ENCODE data around the gene ITPRID1. TPM values are rescaled to one million over a fixed set of nuclear protein-coding genes. Genes with fewer than 3 reads are reported as not detected.

Gene ITPRID1
- total RNA-seq, 1 experiment from 2014 or later: 0.24 TPM

DNA sequence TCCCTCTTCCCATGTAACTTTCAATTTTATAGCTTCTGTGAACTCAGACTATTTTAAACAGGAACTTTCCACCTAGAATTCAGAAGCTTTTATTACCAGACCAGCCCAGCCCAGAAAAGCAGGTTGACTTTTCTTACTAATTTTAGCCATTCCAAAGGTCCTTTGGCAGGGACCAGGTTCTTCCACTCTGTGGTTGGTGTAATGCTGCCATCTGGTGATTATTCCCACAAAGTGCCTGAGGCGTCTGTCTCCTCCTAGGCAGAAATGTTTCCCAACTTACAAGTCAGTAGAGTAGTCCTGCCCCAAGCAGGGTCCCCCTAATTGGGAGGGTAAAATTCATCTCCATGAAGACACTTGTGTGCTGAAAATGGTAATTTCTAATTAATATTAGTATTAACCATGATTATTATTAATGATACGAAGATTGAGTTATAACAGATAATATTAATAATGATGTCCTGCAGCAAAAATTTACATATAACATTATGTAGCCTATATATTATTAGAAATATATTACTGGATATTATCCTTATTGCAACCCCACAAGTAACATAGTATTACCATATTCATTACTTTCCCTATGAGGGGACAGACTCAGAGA, 120.1 kb downstream of the ITPRID1 start:
- Histone ChIP-seq H3K36me3 (replicated peaks; ENCODE audit: control insufficient read depth, insufficient read depth, low read length) (no peaks in the 10 kb centered on the region), H3K4me3 (ENCODE audit: insufficient read depth, low read depth, low read length) (no peak overlapping the region), H3K27me3 (ENCODE audit: control insufficient read depth, insufficient read depth, low read length) (no peaks in the 10 kb centered on the region)
- DNase-seq: peak; percentile 66

GRCh38 chr7:31640381-31640780, 126.5 kb downstream of the ITPRID1 start:
- Histone ChIP-seq H3K4me3 (ENCODE audit: insufficient read depth, low read depth, low read length) (no peak overlapping the region), H3K36me3 (replicated peaks; ENCODE audit: control insufficient read depth, insufficient read depth, low read length) (no peaks in the 10 kb centered on the region), H3K27me3 (ENCODE audit: control insufficient read depth, insufficient read depth, low read length) (no peaks in the 10 kb centered on the region)
- no peak for DNase-seq

DNA sequence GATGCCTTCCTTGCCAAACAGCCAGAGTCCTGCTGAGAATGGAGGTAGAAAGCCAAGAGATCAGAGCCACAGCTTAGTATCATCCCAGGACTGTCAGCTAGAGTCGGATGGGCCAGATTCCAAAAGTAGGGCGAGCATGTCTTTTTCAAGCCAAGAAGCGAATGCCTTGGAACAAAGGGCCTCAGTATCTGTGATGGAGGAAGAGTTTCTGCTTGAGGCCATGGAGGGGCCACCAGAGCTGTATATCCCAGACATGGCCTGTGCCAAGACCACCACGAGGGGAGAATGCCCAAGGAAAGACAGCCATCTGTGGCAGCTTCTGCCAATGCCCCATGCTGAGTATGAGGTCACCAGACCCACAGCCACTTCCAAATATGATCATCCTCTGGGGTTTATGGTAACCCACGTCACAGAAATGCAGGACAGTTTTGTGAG, 128.8 kb downstream of the ITPRID1 start:
- Histone ChIP-seq H3K27me3 (ENCODE audit: control insufficient read depth, insufficient read depth, low read length) (no peaks in the 10 kb centered on the region), H3K4me3 (ENCODE audit: insufficient read depth, low read depth, low read length) (no peak overlapping the region), H3K36me3 (replicated peaks; ENCODE audit: control insufficient read depth, insufficient read depth, low read length) (no peaks in the 10 kb centered on the region)
- no peak for DNase-seq

GRCh38 chr7:31646942-31647341, 133.1 kb downstream of the ITPRID1 start:
- Histone ChIP-seq H3K4me3 (ENCODE audit: insufficient read depth, low read depth, low read length) (no peak overlapping the region), H3K27me3 (ENCODE audit: control insufficient read depth, insufficient read depth, low read length) (no peaks in the 10 kb centered on the region), H3K36me3 (replicated peaks; ENCODE audit: control insufficient read depth, insufficient read depth, low read length) (no peaks in the 10 kb centered on the region)
- DNase-seq: no peak

DNA sequence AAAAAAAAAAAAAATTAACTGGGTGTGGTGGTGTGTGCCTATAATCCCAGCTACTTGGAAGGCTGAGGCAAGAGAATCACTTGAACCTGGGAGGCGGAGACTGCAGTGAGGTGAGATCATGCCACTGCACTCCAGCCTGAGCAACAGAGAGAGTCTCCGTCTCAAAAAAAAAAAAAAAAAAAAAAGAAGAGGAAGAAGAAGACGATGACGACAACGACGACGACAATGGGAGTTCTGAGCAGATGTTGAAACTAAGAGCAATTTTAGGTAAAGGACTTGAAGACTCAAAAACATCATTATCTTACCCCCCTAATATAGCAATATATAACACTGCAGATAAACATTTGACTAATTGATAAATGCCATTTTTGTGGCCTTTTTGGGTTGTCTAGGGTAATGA, 133.6 kb downstream of the ITPRID1 start:
- no peak for DNase-seq
- Histone ChIP-seq H3K4me3 (ENCODE audit: insufficient read depth, low read depth, low read length) (no peak overlapping the region), H3K27me3 (ENCODE audit: control insufficient read depth, insufficient read depth, low read length) (no peaks in the 10 kb centered on the region), H3K36me3 (replicated peaks; ENCODE audit: control insufficient read depth, insufficient read depth, low read length) (no peaks in the 10 kb centered on the region)

- Histone ChIP-seq H3K27me3 (ENCODE audit: control insufficient read depth, insufficient read depth, low read length) (no peaks in the 10 kb centered on the region), H3K36me3 (replicated peaks; ENCODE audit: control insufficient read depth, insufficient read depth, low read length) (no peaks in the 10 kb centered on the region), H3K4me3 (ENCODE audit: insufficient read depth, low read depth, low read length) (no peak overlapping the region)
- no peak for DNase-seq
These were observed 134.4 kb downstream of the ITPRID1 start for GRCh38 chr7:31648288-31648687.

GRCh38 chr7:31648880-31649279, 135.0 kb downstream of the ITPRID1 start:
- Histone ChIP-seq H3K4me3 (ENCODE audit: insufficient read depth, low read depth, low read length) (no peak overlapping the region), H3K27me3 (ENCODE audit: control insufficient read depth, insufficient read depth, low read length) (no peaks in the 10 kb centered on the region), H3K36me3 (replicated peaks; ENCODE audit: control insufficient read depth, insufficient read depth, low read length) (no peaks in the 10 kb centered on the region)
- DNase-seq: no peak

GRCh38 chr7:31651234-31652062, 137.6 kb downstream of the ITPRID1 start:
- no peaks in the 10 kb centered on the region for H3K27me3 ChIP-seq (ENCODE audit: control insufficient read depth, insufficient read depth, low read length)
- no peak overlapping the region for H3K4me3 ChIP-seq (ENCODE audit: insufficient read depth, low read depth, low read length)
- H3K36me3 ChIP-seq (replicated peaks; ENCODE audit: control insufficient read depth, insufficient read depth, low read length): no peaks in the 10 kb centered on the region
- DNase-seq: no peak

DNA sequence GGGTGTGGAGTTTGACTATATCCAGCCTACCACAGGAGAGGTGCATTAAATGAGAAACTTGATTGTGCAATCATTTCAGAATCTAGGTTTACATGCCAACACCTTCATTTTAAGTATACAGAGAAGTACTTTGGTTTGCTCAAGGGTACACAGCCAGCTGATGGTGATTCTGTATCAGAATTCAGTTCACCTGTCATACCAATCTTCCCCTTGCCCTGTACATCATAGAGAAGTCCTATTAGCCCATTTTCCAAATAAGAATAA, 138.1 kb downstream of the ITPRID1 start:
- H3K27me3 ChIP-seq (ENCODE audit: control insufficient read depth, insufficient read depth, low read length): no peaks in the 10 kb centered on the region
- DNase-seq: no peak
- H3K4me3 ChIP-seq (ENCODE audit: insufficient read depth, low read depth, low read length): no peak overlapping the region
- no peaks in the 10 kb centered on the region for H3K36me3 ChIP-seq (replicated peaks; ENCODE audit: control insufficient read depth, insufficient read depth, low read length)

GRCh38 chr7:31663072-31663471, 149.2 kb downstream of the ITPRID1 start:
- Histone ChIP-seq H3K27me3 (ENCODE audit: control insufficient read depth, insufficient read depth, low read length) (no peaks in the 10 kb centered on the region), H3K4me3 (ENCODE audit: insufficient read depth, low read depth, low read length) (no peak overlapping the region), H3K36me3 (replicated peaks; ENCODE audit: control insufficient read depth, insufficient read depth, low read length) (no peaks in the 10 kb centered on the region)
- peak; percentile 37 for DNase-seq

- no peak for DNase-seq
- Histone ChIP-seq H3K36me3 (replicated peaks; ENCODE audit: control insufficient read depth, insufficient read depth, low read length) (no peaks in the 10 kb centered on the region), H3K4me3 (ENCODE audit: insufficient read depth, low read depth, low read length) (no peak overlapping the region), H3K27me3 (ENCODE audit: control insufficient read depth, insufficient read depth, low read length) (no peaks in the 10 kb centered on the region)
These were observed 151.0 kb downstream of the ITPRID1 start for GRCh38 chr7:31664890-31665289.

DNA sequence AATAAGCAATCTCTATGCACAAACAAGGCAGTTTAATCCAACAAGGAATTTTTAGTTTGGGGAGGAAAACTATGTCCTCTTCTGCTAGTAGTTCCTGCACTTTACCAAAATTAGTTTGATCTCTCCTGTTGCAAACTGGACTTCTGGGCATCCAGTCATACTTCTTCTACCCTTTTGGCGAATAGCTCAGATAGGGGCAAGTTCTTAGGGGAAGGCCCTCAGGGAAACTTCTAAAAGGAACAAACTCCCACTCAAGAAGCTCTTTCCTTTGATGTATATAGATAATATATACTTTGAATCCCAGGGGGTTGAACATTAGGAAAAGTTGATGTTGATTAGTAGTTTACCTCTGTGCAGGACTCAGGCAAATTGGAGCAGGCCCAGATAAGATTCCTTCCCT, 151.7 kb downstream of the ITPRID1 start:
- no peak for DNase-seq
- H3K36me3 ChIP-seq (replicated peaks; ENCODE audit: control insufficient read depth, insufficient read depth, low read length): no peaks in the 10 kb centered on the region
- no peak overlapping the region for H3K4me3 ChIP-seq (ENCODE audit: insufficient read depth, low read depth, low read length)
- H3K27me3 ChIP-seq (ENCODE audit: control insufficient read depth, insufficient read depth, low read length): no peaks in the 10 kb centered on the region

- Histone ChIP-seq H3K4me3 (ENCODE audit: insufficient read depth, low read depth, low read length) (no peak overlapping the region), H3K36me3 (replicated peaks; ENCODE audit: control insufficient read depth, insufficient read depth, low read length) (no peaks in the 10 kb centered on the region), H3K27me3 (ENCODE audit: control insufficient read depth, insufficient read depth, low read length) (no peaks in the 10 kb centered on the region)
- no peak for DNase-seq
These were observed 155.6 kb downstream of the ITPRID1 start for GRCh38 chr7:31669461-31669860.

GRCh38 chr7:31679574-31680305, 165.8 kb downstream of the ITPRID1 start:
- DNase-seq: no peak
- Histone ChIP-seq H3K27me3 (ENCODE audit: control insufficient read depth, insufficient read depth, low read length) (no peaks in the 10 kb centered on the region), H3K36me3 (replicated peaks; ENCODE audit: control insufficient read depth, insufficient read depth, low read length) (no peaks in the 10 kb centered on the region), H3K4me3 (ENCODE audit: insufficient read depth, low read depth, low read length) (no peak overlapping the region)
